ENCODE data around the gene DLG5.

DLG5 gene

GRCh38 chr10:77798940-77799339 lies 127.6 kb downstream of the DLG5 start:
- H3K4me3 ChIP-seq (ENCODE audit: low read length): no peak overlapping the region
- H3K9me3 ChIP-seq (ENCODE audit: control insufficient read depth, low read length): no peaks in the 10 kb centered on the region
- peaks cover 7% of the 10 kb centered on the region for H3K36me3 ChIP-seq (ENCODE audit: control insufficient read depth, insufficient read depth, low read length)
- H3K4me1 ChIP-seq (ENCODE audit: control insufficient read depth, insufficient read depth, low read length): no peaks in the 10 kb centered on the region
- H3K27me3 ChIP-seq (ENCODE audit: control insufficient read depth, insufficient read depth, low read length): no peaks in the 10 kb centered on the region
- no peak overlapping the region for H3K9ac ChIP-seq (ENCODE audit: low read length)

GRCh38 chr10:77796311-77796915 lies 130.1 kb downstream of the DLG5 start:
- Histone ChIP-seq H3K36me3 (ENCODE audit: control insufficient read depth, insufficient read depth, low read length) (peaks cover 21% of the 10 kb centered on the region), H3K4me3 (ENCODE audit: low read length) (no peak overlapping the region), H3K4me1 (ENCODE audit: control insufficient read depth, insufficient read depth, low read length) (no peaks in the 10 kb centered on the region), H3K9ac (ENCODE audit: low read length) (no peak overlapping the region), H3K27me3 (ENCODE audit: control insufficient read depth, insufficient read depth, low read length) (no peaks in the 10 kb centered on the region), H3K9me3 (ENCODE audit: control insufficient read depth, low read length) (no peaks in the 10 kb centered on the region)

- Histone ChIP-seq H3K4me3 (ENCODE audit: low read length) (no peak overlapping the region), H3K9me3 (ENCODE audit: control insufficient read depth, low read length) (no peaks in the 10 kb centered on the region), H3K9ac (ENCODE audit: low read length) (no peak overlapping the region), H3K4me1 (ENCODE audit: control insufficient read depth, insufficient read depth, low read length) (no peaks in the 10 kb centered on the region), H3K36me3 (ENCODE audit: control insufficient read depth, insufficient read depth, low read length) (peaks cover 21% of the 10 kb centered on the region), H3K27me3 (ENCODE audit: control insufficient read depth, insufficient read depth, low read length) (no peaks in the 10 kb centered on the region)
These were observed 131.0 kb downstream of the DLG5 start for GRCh38 chr10:77795426-77796055.

DNA sequence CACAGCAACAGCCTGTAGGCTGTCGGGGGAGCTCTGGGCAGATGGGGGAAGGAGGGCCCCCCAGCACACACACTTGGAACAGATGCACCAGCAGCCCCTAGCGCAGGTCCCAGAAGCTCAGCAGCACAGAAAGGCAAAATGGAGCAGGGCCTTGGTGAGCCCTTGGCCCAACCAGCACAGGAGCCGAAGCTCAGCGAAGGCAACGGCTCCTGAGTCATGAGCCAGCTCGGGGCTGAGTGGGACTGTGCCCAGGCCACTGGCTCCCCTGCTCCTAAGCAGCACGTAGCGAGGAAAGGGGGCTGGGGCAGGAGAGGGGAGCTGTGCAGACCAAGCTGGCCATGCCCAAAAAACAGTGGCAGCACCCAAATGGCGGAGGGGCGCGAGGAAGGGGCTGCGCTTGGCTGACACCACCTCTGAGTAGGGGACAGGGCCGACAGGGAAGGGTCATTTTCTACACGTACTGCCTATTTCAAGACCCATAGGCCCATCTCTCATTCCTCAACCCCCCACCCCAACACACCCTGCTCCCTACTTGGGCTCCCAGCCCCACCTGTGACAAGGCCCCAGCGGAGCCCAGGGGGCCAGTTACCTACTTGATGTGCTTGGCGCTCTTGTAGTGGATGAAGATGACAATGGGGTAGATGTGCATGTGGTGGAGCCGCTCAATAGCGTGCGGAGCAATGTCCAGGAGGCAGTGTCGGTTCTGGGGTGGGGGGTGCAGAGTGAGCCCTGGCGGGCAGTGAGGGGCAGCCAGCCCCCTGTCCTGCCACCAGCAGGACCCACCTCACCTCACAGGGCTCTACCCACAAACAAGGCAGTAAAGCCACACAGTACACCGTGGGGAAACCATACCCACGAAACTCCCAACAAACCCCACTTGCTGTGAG lies 132.1 kb downstream of the DLG5 start:
- no peaks in the 10 kb centered on the region for H3K9me3 ChIP-seq (ENCODE audit: control insufficient read depth, low read length)
- no peaks in the 10 kb centered on the region for H3K4me1 ChIP-seq (ENCODE audit: control insufficient read depth, insufficient read depth, low read length)
- H3K4me3 ChIP-seq (ENCODE audit: low read length): no peak overlapping the region
- no peaks in the 10 kb centered on the region for H3K27me3 ChIP-seq (ENCODE audit: control insufficient read depth, insufficient read depth, low read length)
- H3K36me3 ChIP-seq (ENCODE audit: control insufficient read depth, insufficient read depth, low read length): peaks cover 21% of the 10 kb centered on the region
- H3K9ac ChIP-seq (ENCODE audit: low read length): no peak overlapping the region

GRCh38 chr10:77793831-77794230 lies 132.7 kb downstream of the DLG5 start:
- no peak overlapping the region for H3K9ac ChIP-seq (ENCODE audit: low read length)
- no peak overlapping the region for H3K4me3 ChIP-seq (ENCODE audit: low read length)
- no peaks in the 10 kb centered on the region for H3K9me3 ChIP-seq (ENCODE audit: control insufficient read depth, low read length)
- H3K27me3 ChIP-seq (ENCODE audit: control insufficient read depth, insufficient read depth, low read length): no peaks in the 10 kb centered on the region
- peaks cover 24% of the 10 kb centered on the region for H3K36me3 ChIP-seq (ENCODE audit: control insufficient read depth, insufficient read depth, low read length)
- H3K4me1 ChIP-seq (ENCODE audit: control insufficient read depth, insufficient read depth, low read length): no peaks in the 10 kb centered on the region

GRCh38 chr10:77792155-77792554 lies 134.4 kb downstream of the DLG5 start:
- H3K4me1 ChIP-seq (ENCODE audit: control insufficient read depth, insufficient read depth, low read length): no peaks in the 10 kb centered on the region
- no peaks in the 10 kb centered on the region for H3K27me3 ChIP-seq (ENCODE audit: control insufficient read depth, insufficient read depth, low read length)
- peaks cover 25% of the 10 kb centered on the region for H3K36me3 ChIP-seq (ENCODE audit: control insufficient read depth, insufficient read depth, low read length)
- H3K9me3 ChIP-seq (ENCODE audit: control insufficient read depth, low read length): no peaks in the 10 kb centered on the region
- no peak overlapping the region for H3K9ac ChIP-seq (ENCODE audit: low read length)
- H3K4me3 ChIP-seq (ENCODE audit: low read length): no peak overlapping the region

GRCh38 chr10:77791506-77791905 lies 135.0 kb downstream of the DLG5 start:
- no peak overlapping the region for H3K9ac ChIP-seq (ENCODE audit: low read length)
- peaks cover 25% of the 10 kb centered on the region for H3K36me3 ChIP-seq (ENCODE audit: control insufficient read depth, insufficient read depth, low read length)
- no peaks in the 10 kb centered on the region for H3K9me3 ChIP-seq (ENCODE audit: control insufficient read depth, low read length)
- no peak overlapping the region for H3K4me3 ChIP-seq (ENCODE audit: low read length)
- no peaks in the 10 kb centered on the region for H3K4me1 ChIP-seq (ENCODE audit: control insufficient read depth, insufficient read depth, low read length)
- no peaks in the 10 kb centered on the region for H3K27me3 ChIP-seq (ENCODE audit: control insufficient read depth, insufficient read depth, low read length)

DNA sequence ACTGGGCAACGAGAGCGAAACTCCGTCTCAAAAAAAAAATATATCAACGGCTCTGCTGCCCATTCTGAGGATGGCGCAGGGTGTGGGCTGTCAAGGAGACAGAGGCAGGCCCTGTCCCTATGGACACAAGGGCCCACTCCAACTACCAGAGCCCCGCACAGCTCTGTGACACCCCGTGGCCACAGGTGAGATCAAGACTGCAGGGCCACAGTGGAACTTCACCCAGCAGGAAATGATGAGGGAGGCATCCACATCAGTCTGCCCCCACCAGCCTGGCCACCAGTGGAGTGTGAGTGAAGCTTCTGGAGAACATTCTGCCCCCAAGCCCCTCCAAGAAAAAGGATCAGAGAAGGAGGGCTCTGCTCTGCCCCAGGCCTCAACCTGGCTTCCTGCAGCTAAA lies 136.7 kb downstream of the DLG5 start:
- Histone ChIP-seq H3K4me1 (ENCODE audit: control insufficient read depth, insufficient read depth, low read length) (no peaks in the 10 kb centered on the region), H3K36me3 (ENCODE audit: control insufficient read depth, insufficient read depth, low read length) (peaks cover 17% of the 10 kb centered on the region), H3K27me3 (ENCODE audit: control insufficient read depth, insufficient read depth, low read length) (no peaks in the 10 kb centered on the region), H3K9me3 (ENCODE audit: control insufficient read depth, low read length) (no peaks in the 10 kb centered on the region), H3K4me3 (ENCODE audit: low read length) (no peak overlapping the region), H3K9ac (ENCODE audit: low read length) (no peak overlapping the region)

GRCh38 chr10:77789016-77789415 lies 137.5 kb downstream of the DLG5 start:
- H3K4me1 ChIP-seq (ENCODE audit: control insufficient read depth, insufficient read depth, low read length): no peaks in the 10 kb centered on the region
- H3K9me3 ChIP-seq (ENCODE audit: control insufficient read depth, low read length): no peaks in the 10 kb centered on the region
- H3K36me3 ChIP-seq (ENCODE audit: control insufficient read depth, insufficient read depth, low read length): peaks cover 17% of the 10 kb centered on the region
- no peak overlapping the region for H3K9ac ChIP-seq (ENCODE audit: low read length)
- H3K27me3 ChIP-seq (ENCODE audit: control insufficient read depth, insufficient read depth, low read length): no peaks in the 10 kb centered on the region
- no peak overlapping the region for H3K4me3 ChIP-seq (ENCODE audit: low read length)

GRCh38 chr10:77788496-77789010 lies 138.0 kb downstream of the DLG5 start:
- Histone ChIP-seq H3K4me3 (ENCODE audit: low read length) (no peak overlapping the region), H3K9ac (ENCODE audit: low read length) (no peak overlapping the region), H3K9me3 (ENCODE audit: control insufficient read depth, low read length) (no peaks in the 10 kb centered on the region), H3K4me1 (ENCODE audit: control insufficient read depth, insufficient read depth, low read length) (no peaks in the 10 kb centered on the region), H3K36me3 (ENCODE audit: control insufficient read depth, insufficient read depth, low read length) (peaks cover 17% of the 10 kb centered on the region), H3K27me3 (ENCODE audit: control insufficient read depth, insufficient read depth, low read length) (no peaks in the 10 kb centered on the region)

DNA sequence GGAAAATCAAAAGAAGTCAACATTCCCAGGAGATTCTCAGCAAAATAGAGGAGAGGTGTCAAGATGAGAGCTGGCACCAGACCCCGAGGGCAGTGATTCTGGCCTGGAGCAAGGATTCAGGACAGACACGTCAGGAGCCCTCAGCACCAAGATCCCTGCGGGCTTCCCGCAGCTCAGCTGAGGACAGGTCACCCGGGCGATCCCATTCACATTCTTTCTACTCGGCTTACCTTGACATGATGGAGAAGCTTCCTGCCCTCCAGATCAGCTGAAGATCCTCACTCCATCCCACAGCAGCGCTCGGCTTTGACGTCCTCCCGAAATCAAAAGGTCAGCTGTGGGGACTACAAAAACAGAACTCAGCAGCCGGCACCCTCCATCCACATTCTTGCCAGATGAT lies 139.1 kb downstream of the DLG5 start:
- H3K9me3 ChIP-seq (ENCODE audit: control insufficient read depth, low read length): no peaks in the 10 kb centered on the region
- H3K4me1 ChIP-seq (ENCODE audit: control insufficient read depth, insufficient read depth, low read length): no peaks in the 10 kb centered on the region
- peaks cover 14% of the 10 kb centered on the region for H3K36me3 ChIP-seq (ENCODE audit: control insufficient read depth, insufficient read depth, low read length)
- H3K27me3 ChIP-seq (ENCODE audit: control insufficient read depth, insufficient read depth, low read length): no peaks in the 10 kb centered on the region
- no peak overlapping the region for H3K4me3 ChIP-seq (ENCODE audit: low read length)
- H3K9ac ChIP-seq (ENCODE audit: low read length): no peak overlapping the region

GRCh38 chr10:77784856-77785255 lies 141.7 kb downstream of the DLG5 start:
- H3K27me3 ChIP-seq (ENCODE audit: control insufficient read depth, insufficient read depth, low read length): no peaks in the 10 kb centered on the region
- H3K4me3 ChIP-seq (ENCODE audit: low read length): no peak overlapping the region
- no peak overlapping the region for H3K9ac ChIP-seq (ENCODE audit: low read length)
- H3K4me1 ChIP-seq (ENCODE audit: control insufficient read depth, insufficient read depth, low read length): no peaks in the 10 kb centered on the region
- peaks cover 3% of the 10 kb centered on the region for H3K36me3 ChIP-seq (ENCODE audit: control insufficient read depth, insufficient read depth, low read length)
- no peaks in the 10 kb centered on the region for H3K9me3 ChIP-seq (ENCODE audit: control insufficient read depth, low read length)
